Panc1 (cell line): Measurements from ENCODE around the gene FGGY. TPM values are rescaled to one million over a fixed set of nuclear protein-coding genes. Genes with fewer than 3 reads are reported as not detected.

Experiments used
- ATAC-seq: fragments of 200-7000 bp; cut with Tn5 transposase; 2 replicates; pipeline ENCODE4 v1.9.1; 2020; ENCODE audit warnings: mild to moderate bottlenecking, moderate library complexity
- BruUV-seq: library from RNA; stranded (reverse); fragments of 400-500 nt; replicated peaks from 2 replicates; lab custom pipeline; 2021; lab: Mats Ljungman, UMichigan
- CTCF ChIA-PET: fragments of 300-600 bp; sonication (Branson Sonifier 250); formaldehyde crosslinking; loops from one replicate; lab custom pipeline; 2022; ENCODE audit warnings: antibody characterized with exemption; lab: Charles Lee
- POLR2A ChIA-PET: fragments of 300-600 bp; sonication (Branson Sonifier 250); formaldehyde crosslinking; loops from one replicate; lab custom pipeline; 2022; ENCODE audit warnings: antibody characterized with exemption; lab: Charles Lee
- DNase-seq: peaks from one replicate; pipeline ENCODE4 v3.0.0-alpha.2; 2010; ENCODE audit warnings: low read depth, low spot score
- H3K27ac ChIP-seq: 2 replicates; pipeline ENCODE4 v1.5.1; 2011; ENCODE audit warnings: mild to moderate bottlenecking, low read length, inconsistent platforms
- H3K27me3 ChIP-seq: fragments of 200-500 bp; sonication (Bioruptor generic); 2 replicates; pipeline ENCODE4 v1.6.0; 2014; ENCODE audit warnings: low read length, inconsistent platforms; ENCODE audit not compliant: control insufficient read depth, insufficient read depth
- H3K36me3 ChIP-seq: fragments of 200-500 bp; sonication (Bioruptor generic); 2 replicates; pipeline ENCODE4 v1.5.1; 2014; ENCODE audit warnings: inconsistent platforms, mild to moderate bottlenecking, low read length, moderate library complexity; ENCODE audit not compliant: control insufficient read depth, insufficient read depth
- H3K4me1 ChIP-seq: 2 replicates; pipeline ENCODE4 v1.5.1; 2011; ENCODE audit warnings: inconsistent platforms, mild to moderate bottlenecking, low read length, moderate library complexity; ENCODE audit not compliant: control insufficient read depth, insufficient read depth
- H3K4me3 ChIP-seq, 2 experiments: 2 replicates each; pipeline ENCODE4 v1.5.1; 2011 to 2012; ENCODE audit warnings: low read depth in 2 of 2, low read length in 2 of 2, mild to moderate bottlenecking in 2 of 2, inconsistent platforms in 1 of 2, moderate library complexity in 1 of 2
- H3K9me3 ChIP-seq: fragments of 200-500 bp; sonication (Bioruptor generic); 2 replicates; pipeline ENCODE4 v1.5.1; 2014; ENCODE audit warnings: low read depth, mild to moderate bottlenecking, inconsistent platforms, low read length, moderate library complexity; ENCODE audit not compliant: control insufficient read depth, insufficient read depth
- CTCF ChIP-seq: fragments of 450-650 bp; IDR thresholded peaks from 2 replicates; pipeline ENCODE4 v1.5.1; 2017; ENCODE audit warnings: mild to moderate bottlenecking
- POLR2AphosphoS5 ChIP-seq: IDR thresholded peaks from 2 replicates; pipeline ENCODE4 v1.6.1; 2012; ENCODE audit warnings: mild to moderate bottlenecking, low read depth, low read length, moderate library complexity
- REST ChIP-seq, 2 experiments: IDR thresholded peaks; 2 replicates each; pipeline ENCODE4 v1.6.1; 2011 to 2012; ENCODE audit warnings: low read depth in 2 of 2, control low read depth in 1 of 2, low read length in 1 of 2, mild to moderate bottlenecking in 1 of 2, moderate library complexity in 1 of 2; ENCODE audit not compliant: insufficient read depth in 1 of 2
- SIN3A ChIP-seq: IDR thresholded peaks from 2 replicates; pipeline ENCODE4 v1.6.1; 2012; ENCODE audit warnings: low read depth, mild to moderate bottlenecking, low read length, moderate library complexity, borderline replicate concordance; ENCODE audit not compliant: insufficient read depth
- TCF7L2 ChIP-seq: IDR thresholded peaks from 2 replicates; pipeline ENCODE4 v1.6.1; 2011; ENCODE audit warnings: mild to moderate bottlenecking, low read depth, low read length, inconsistent platforms
- in situ Hi-C: cut with HindIII; loops from 2 replicates; pipeline ENCODE4 v1.10.0; 2016; ENCODE audit warnings: low sequenced_read_pairs, low pct_unique_long_range_greater_than_20kb
- intact Hi-C: fragments of 100-400 bp; cut with micrococcal nuclease; formaldehyde crosslinking; loops from one replicate; pipeline ENCODE4 v1.10.0; 2022; ENCODE audit not compliant: unreplicated experiment
- total RNA-seq: library from RNA; stranded (reverse); gene quantifications from one replicate; pipeline ENCODE4 v1.2.1, GENCODE V29; 2021; ENCODE audit not compliant: unreplicated experiment

The FGGY gene
- total RNA-seq, 1 experiment from 2014 or later: 15.5 TPM

DNA sequence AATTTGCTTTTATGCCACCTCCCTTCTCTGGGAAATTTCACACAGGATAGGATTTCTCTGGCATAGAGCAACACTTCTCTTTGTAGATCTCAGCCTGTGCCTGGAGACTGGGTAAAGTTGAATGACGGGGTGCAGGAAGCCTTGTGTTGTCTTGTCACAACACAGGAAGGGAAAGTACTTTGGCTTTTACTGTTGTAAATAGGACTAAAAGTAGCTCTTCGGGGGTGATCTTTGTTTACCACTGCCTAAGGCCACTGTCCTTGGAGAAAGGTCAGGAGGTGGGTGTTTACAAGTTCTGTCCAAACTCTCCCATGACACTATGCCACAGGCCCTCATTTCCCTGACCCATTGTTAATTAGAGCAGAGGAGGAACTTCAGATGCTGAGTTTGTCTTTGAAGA is 139.7 kb downstream of the FGGY start:
- ATAC-seq (no peak), DNase-seq (no peak)
- no peaks in the 10 kb centered on the region for H3K36me3 ChIP-seq
- intact Hi-C loops: no loop called here
- no peaks in the 10 kb centered on the region for H3K27me3 ChIP-seq
- H3K4me3 ChIP-seq: no peak overlapping the region
- no peaks in the 10 kb centered on the region for H3K4me1 ChIP-seq
- H3K9me3 ChIP-seq: no peaks in the 10 kb centered on the region
- POLR2A ChIA-PET: no interaction called here
- TF ChIP-seq CTCF: no peak
- no peak for TF ChIP-seq TCF7L2
- no peak for TF ChIP-seq REST (IDR thresholded peaks at IDR 0.05; ENCODE audit: insufficient read depth in 1 of 2, low read depth in 2 of 2, low read length in 1 of 2)
- TF ChIP-seq SIN3A: no peak
- TF ChIP-seq POLR2AphosphoS5: no peak
- H3K27ac ChIP-seq: no peak overlapping the region
- in situ Hi-C loops: no loop called here
- BruUV-seq: no TSS peak
- CTCF ChIA-PET: no interaction called here

DNA sequence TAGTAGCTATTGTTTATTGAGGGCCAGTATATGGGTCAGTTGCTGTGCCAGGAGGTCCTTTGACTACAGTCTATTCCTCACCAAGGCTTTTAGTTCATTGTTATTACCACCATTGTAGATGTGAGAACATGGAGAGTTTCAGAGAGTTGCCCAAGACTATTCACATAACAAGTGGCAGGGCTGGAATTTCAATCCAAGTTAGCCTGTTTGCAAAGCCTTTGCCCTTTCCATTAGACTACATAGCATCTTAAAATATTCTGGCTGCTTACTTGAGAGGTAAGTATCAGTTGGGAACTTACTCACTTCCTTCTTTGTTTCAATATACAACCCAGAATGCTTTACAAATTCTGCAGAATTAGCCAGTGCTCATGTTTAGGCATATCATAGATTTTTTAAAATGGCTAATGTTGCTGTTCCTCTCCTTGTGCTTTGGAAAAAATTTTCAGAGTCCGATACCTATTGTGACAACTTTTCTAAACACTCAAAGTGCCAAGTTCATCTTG is 141.2 kb downstream of the FGGY start:
- Histone ChIP-seq H3K4me3 (no peak overlapping the region), H3K36me3 (no peaks in the 10 kb centered on the region), H3K27ac (no peak overlapping the region), H3K27me3 (no peaks in the 10 kb centered on the region), H3K4me1 (no peaks in the 10 kb centered on the region), H3K9me3 (no peaks in the 10 kb centered on the region)
- intact Hi-C loops (no loop called here), in situ Hi-C loops (no loop called here)
- no peak for ATAC-seq
- TF ChIP-seq TCF7L2 (no peak), POLR2AphosphoS5 (no peak), CTCF (no peak), REST (IDR thresholded peaks at IDR 0.05; ENCODE audit: insufficient read depth in 1 of 2, low read depth in 2 of 2, low read length in 1 of 2) (no peak), SIN3A (no peak)
- POLR2A ChIA-PET: no interaction called here
- CTCF ChIA-PET: no interaction called here
- no peak for DNase-seq
- no TSS peak for BruUV-seq
